ENCODE data around the gene GNL1.

GRCh38 chr6:30590509-30590908 lies 34.2 kb upstream of the GNL1 start:
- TF ChIP-seq CTCF (IDR thresholded peaks at IDR 0.05) (no peak), POLR2A (IDR thresholded peaks at IDR 0.05) (no peak)
